NCI-H345 (cell line): ENCODE data around the gene LCLAT1.

Source experiments
- DNase-seq: peaks from one replicate; lab custom pipeline; 2025; lab: John Stamatoyannopoulos, UW

LCLAT1 gene

GRCh38 chr2:30514848-30515435 lies 67.9 kb downstream of the LCLAT1 start:
- no peak for DNase-seq

DNA sequence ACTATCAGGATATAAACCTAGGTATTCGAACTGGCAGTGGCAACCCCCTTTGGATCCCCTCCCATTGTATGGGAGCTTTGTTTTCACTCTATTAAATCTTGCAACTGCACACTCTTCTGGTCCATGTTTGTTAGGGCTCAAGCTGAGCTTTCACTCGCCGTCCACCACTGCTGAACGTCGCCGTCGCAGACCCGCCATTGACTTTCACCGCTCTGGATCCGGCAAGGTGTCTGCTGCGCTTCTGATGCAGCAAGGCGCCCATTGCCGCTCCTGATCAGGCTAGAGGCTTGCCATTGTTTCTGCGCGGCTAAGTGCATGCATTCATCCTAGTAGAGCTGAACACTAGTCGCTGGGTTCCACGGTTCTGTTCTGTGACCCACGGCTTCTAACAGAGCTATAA lies 69.1 kb downstream of the LCLAT1 start:
- DNase-seq, result no peak

DNA sequence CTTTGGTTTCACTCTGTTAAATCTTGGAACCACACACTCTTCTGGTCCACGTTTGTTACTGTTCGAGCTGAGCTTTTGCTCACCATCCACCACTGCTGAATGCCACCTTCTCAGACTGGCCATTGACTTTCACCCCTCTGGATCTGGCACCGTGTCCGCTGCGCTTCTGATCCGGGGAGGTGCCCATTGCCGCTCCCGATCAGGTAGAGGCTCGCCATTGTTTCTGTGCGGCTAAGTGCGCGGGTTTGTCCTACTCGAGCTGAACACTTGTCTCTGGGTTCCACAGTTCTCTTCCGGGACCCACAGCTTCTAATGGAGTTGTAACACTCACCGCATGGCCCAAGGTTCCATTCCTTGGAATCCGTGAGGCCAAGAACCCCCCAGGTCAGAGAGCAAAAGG lies 72.8 kb downstream of the LCLAT1 start:
- no peak for DNase-seq

DNA sequence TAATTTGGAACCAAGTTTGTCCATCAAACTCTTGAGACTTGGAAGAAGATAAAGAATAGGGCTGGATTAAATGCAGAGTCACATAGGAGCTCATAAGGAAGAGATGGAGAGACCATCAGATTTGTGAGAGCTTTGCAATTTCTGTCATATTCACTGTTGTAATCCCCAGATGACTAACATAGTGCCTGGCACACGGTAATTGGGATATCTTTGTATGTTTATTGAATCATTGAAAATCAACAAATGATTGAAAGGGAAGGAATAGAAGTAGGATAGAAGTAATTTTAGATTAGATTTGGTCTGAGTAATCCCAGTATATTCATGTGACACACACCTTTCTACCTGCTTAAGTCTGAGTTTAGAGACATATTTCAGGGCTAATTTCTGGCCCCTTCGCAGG lies 75.4 kb downstream of the LCLAT1 start:
- DNase-seq, result no peak

- no peak for DNase-seq
These were observed 80.4 kb downstream of the LCLAT1 start for GRCh38 chr2:30527411-30527810.

DNA sequence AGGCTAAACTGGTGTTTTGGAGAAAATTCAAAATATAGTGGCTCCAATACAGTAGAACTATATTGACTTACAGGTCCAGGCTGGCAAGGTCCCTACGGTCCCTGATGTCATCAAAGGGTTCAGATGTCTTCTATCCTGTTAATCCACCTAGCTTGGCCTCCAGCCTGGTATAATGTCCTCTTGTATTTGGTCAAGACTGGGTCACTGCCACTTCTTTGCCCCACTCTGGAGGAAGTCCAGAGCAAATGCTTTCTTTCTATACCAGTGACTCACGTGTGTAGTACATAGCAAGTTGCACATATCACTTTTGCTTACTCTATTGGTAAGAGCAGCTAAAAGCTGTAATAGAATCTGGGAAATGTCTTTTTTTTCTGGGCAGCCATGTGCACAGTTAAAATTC lies 80.8 kb downstream of the LCLAT1 start:
- no peak for DNase-seq

DNA sequence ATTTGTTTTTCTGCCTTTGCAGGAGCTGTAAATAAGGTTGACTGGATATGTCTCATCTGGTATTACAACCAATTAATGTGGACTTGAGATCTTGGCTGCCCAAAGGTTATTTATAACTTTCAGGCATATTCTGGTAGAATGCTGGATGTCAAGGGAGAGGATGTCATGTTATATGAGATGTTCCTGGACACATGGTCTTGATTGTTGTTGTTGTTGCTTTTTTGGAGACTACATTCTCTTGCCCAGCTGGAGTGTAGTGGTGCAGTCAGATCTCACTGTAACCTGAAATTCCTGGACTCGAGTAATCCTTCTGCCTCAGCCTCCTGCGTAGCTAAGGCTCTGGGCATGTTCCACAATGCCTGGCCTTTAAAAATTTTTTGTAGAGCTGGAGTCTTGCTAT lies 83.3 kb downstream of the LCLAT1 start:
- DNase-seq, result no peak

DNA sequence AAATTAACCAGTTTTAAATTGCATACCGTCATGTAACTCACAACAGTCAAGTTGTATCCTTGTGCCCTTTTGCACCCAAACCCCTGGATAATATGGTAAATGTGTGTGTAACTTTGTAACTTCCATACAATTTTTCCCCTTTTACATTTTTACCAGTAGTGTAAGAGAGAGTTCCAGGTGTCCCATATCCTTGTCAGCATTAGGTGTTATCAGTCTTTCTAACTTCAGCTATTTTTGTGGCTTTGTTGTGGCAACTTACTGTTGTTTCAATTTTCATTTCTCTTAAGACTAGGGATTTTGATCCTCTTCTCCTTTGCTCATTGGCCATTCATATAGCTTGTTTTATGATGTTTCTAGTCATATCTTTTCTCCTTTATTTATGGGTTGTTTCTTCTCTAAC lies 94.6 kb downstream of the LCLAT1 start:
- no peak for DNase-seq

- no peak for DNase-seq
These were observed 98.8 kb downstream of the LCLAT1 start for GRCh38 chr2:30545875-30546274.

- no peak for DNase-seq
These were observed 101.3 kb downstream of the LCLAT1 start for GRCh38 chr2:30548386-30548785.

DNA sequence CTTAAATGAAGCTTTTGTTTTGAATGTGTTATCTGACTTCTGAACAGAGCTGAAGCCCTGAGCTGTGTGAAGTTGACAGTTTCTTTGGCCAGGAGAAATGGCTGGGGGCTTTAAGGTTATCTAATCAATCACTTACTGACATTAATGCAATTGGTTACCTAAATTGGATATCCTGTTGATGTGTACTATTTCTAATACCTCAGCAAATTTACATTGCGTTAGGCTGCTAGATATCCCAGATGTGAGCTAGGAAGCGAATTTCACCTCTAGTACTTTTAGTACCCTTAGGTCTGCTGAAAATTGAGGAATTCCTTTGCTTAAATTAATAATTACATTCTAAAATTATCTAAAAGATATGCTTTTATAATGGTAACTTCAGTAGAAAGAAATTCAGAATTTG lies 102.0 kb downstream of the LCLAT1 start:
- DNase-seq, result no peak

- no peak for DNase-seq
These were observed 112.7 kb downstream of the LCLAT1 start for GRCh38 chr2:30559544-30560275.

- no peak for DNase-seq
These were observed 114.3 kb downstream of the LCLAT1 start for GRCh38 chr2:30561349-30561748.

- no peak for DNase-seq
These were observed 118.9 kb downstream of the LCLAT1 start for GRCh38 chr2:30565851-30566358.

DNA sequence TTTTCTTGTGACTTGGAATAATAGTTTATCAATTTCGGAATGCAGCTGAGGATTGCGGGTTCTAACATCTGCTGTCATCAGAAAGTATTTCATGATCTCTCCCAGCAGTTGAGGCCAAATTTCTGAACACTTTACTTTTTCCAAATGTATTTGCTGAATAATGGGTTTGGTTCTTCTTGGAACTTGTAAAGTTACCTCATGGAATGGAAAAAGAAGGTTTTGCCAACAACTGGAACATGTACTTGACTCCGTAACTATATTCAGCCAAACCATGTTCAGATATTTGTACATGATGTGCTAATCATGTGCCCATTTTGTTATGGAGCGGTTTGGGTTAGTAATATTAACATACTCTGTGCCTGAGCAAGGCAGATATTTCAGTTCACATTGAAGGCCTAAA lies 119.6 kb downstream of the LCLAT1 start:
- no peak for DNase-seq

GRCh38 chr2:30567317-30567716 lies 120.3 kb downstream of the LCLAT1 start:
- no peak for DNase-seq

DNA sequence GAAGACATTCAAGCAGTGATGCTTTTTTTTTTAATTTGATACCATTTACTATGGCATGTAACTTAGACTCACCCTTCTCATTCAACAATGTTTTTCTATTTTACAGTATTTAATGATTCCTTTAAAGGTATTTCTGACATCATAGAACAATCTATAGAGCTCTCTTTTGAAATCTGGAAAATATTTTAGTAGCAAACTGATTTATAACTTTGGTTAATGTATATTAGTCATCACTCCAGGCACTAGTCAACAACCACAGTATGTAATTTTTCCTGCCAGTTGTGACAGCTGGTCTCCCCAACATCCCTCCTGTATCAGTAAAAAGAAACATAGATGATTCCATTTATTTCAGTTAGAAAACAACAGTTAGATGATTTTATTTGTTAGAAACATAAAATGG lies 122.9 kb downstream of the LCLAT1 start:
- DNase-seq, result no peak

- DNase-seq, result no peak
These were observed 130.1 kb downstream of the LCLAT1 start for GRCh38 chr2:30577151-30577550.

DNA sequence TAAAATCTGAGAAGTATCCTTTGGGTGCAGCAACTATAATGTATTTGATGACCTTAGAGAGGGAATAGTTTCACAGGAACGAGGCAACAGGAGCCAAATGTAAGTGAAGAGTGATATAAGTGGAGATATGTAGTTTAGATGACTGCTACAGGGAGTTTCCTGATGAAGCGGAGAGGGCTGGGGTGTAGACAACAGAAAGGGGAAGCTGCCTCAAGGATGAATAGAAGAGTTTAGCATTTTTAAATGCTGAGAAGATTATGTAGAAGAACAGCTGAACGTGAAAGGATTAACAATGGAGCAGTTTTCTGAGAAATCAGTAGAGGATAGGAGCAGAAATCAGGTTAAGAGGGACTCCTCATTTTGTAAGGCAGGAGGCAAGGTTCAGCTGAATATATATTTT lies 133.3 kb downstream of the LCLAT1 start:
- DNase-seq, result no peak

DNA sequence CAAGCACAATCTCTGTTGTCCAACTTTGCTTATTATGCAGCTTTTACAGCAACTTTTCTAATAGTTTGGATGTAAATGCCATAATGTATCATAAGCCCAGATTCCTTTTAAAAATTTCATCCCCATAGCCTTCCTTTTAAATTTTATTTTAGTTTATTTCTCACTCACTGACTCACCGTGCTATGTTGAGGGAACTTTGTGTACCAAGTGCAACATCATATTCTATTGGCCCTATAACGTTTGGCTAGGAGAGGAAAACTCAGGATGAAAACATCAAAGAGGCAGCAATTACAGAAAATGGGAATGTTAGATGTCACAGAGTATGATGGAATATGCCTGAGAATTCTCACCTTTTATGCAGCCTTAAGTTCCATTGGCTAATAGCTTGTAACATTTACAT lies 135.5 kb downstream of the LCLAT1 start:
- DNase-seq, result no peak

DNA sequence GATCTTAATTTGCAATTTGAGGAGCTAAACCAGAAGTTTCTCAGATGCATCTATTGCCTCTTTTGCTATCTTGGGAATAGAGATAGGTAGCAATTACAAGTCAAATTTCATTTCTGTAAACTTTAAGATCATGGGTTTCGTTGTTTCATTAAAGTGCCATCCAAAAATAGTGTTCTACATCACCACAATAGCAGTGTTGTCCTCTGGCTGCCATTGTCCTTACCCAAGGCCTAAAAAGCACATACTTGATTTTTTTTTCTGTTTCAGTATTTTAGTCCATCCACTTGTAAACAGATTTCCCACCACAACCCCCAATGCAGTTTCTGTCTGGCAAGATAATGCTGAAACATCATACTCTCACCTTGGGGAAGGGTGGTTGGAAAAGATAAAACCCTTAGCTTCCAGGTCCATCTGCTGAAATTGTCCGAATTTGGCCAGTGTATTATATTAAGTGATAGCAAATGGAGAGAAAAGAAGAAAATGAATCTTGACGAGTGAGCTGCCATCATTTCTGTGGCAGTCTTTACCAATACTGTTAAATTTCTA lies 136.2 kb downstream of the LCLAT1 start:
- no peak for DNase-seq

DNA sequence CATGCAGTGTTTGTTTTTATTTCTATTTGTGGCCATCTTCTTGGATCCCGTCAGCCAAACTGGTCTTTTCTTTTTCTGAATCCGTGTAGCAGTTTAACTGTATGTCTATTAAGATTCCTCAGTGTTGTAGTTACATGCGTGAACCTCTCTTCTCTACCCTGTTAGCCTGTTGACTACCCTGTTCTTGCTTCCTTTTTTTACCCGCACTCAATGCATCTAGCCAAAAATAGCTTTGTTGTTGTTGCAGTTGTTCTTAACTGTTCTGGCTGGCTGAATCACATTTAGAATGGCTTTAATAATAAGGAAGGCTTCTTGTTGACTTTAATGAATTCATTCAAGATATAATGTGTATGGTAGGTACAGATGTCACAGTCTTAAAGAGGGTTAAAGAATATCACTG lies 137.1 kb downstream of the LCLAT1 start:
- no peak for DNase-seq

GRCh38 chr2:30588994-30589393 lies 141.9 kb downstream of the LCLAT1 start:
- no peak for DNase-seq

GRCh38 chr2:30590407-30590806 lies 143.4 kb downstream of the LCLAT1 start:
- DNase-seq, result no peak
